Measurements from ENCODE around the gene POLK. TPM values are rescaled to one million over a fixed set of nuclear protein-coding genes. Genes with fewer than 3 reads are reported as not detected.
"Not testable (repeated sequence)": the region's sequence is repeated elsewhere in the genome, so short reads cannot be mapped to it uniquely, and the experiment has no call there.

POLK gene
- total RNA-seq, 2 experiments from 2014 or later, result 30.4 to 32.4 TPM

GRCh38 chr5:75521195-75521594, 9.5 kb downstream of the POLK start:
- ATAC-seq (no peak), DNase-seq (no peak)
- peaks cover 60% of the 10 kb centered on the region for H3K36me3 Mint-ChIP-seq
- CTCF ChIA-PET, result no interaction called here
- no peak overlapping the region for H3K4me3 Mint-ChIP-seq
- no peaks in the 10 kb centered on the region for H3K27me3 Mint-ChIP-seq
- H3K9me3 Mint-ChIP-seq (ENCODE audit: low read depth), result peaks cover 17% of the 10 kb centered on the region
- H3K27ac Mint-ChIP-seq, result no peak overlapping the region
- H3K4me1 Mint-ChIP-seq, result peaks cover 40% of the 10 kb centered on the region

GRCh38 chr5:75522025-75522424, 10.3 kb downstream of the POLK start:
- ATAC-seq, result no peak
- H3K9me3 Mint-ChIP-seq (ENCODE audit: low read depth), result peaks cover 17% of the 10 kb centered on the region
- DNase-seq, result no peak
- H3K27me3 Mint-ChIP-seq, result no peaks in the 10 kb centered on the region
- H3K4me3 Mint-ChIP-seq, result no peak overlapping the region
- peaks cover 57% of the 10 kb centered on the region for H3K36me3 Mint-ChIP-seq
- H3K4me1 Mint-ChIP-seq, result peaks cover 40% of the 10 kb centered on the region
- CTCF ChIA-PET, result no interaction called here
- no peak overlapping the region for H3K27ac Mint-ChIP-seq

- peaks cover 17% of the 10 kb centered on the region for H3K9me3 Mint-ChIP-seq (ENCODE audit: low read depth)
- ATAC-seq (no peak), DNase-seq (no peak)
- H3K4me1 Mint-ChIP-seq, result peaks cover 38% of the 10 kb centered on the region
- no peak overlapping the region for H3K4me3 Mint-ChIP-seq
- CTCF ChIA-PET, result no interaction called here
- H3K27me3 Mint-ChIP-seq, result no peaks in the 10 kb centered on the region
- H3K27ac Mint-ChIP-seq, result no peak overlapping the region
- H3K36me3 Mint-ChIP-seq, result peaks cover 55% of the 10 kb centered on the region
Measured at GRCh38 chr5:75522542-75522941, 10.9 kb downstream of the POLK start.

- ATAC-seq, result no peak
- DNase-seq, result no peak
- H3K4me1 Mint-ChIP-seq, result peaks cover 34% of the 10 kb centered on the region
- peaks cover 50% of the 10 kb centered on the region for H3K36me3 Mint-ChIP-seq
- peaks cover 17% of the 10 kb centered on the region for H3K9me3 Mint-ChIP-seq (ENCODE audit: low read depth)
- CTCF ChIA-PET, result no interaction called here
- no peaks in the 10 kb centered on the region for H3K27me3 Mint-ChIP-seq
- no peak overlapping the region for H3K27ac Mint-ChIP-seq
- H3K4me3 Mint-ChIP-seq, result no peak overlapping the region
Measured at GRCh38 chr5:75523275-75523674, 11.6 kb downstream of the POLK start.

- Mint-ChIP-seq H3K27ac (no peak overlapping the region), H3K4me3 (no peak overlapping the region), H3K4me1 (peaks cover 33% of the 10 kb centered on the region), H3K27me3 (no peaks in the 10 kb centered on the region), H3K36me3 (peaks cover 44% of the 10 kb centered on the region), H3K9me3 (ENCODE audit: low read depth) (peaks cover 17% of the 10 kb centered on the region)
- CTCF ChIA-PET, result interaction anchor here (1.1 kb wide), 1 partner anchor 12 kb away, joined by 4 read pairs; no protein-coding TSS in a partner anchor
- ATAC-seq, result no peak
- no peak for DNase-seq
Measured at GRCh38 chr5:75524071-75524470, 12.4 kb downstream of the POLK start.

- peaks cover 13% of the 10 kb centered on the region for H3K9me3 Mint-ChIP-seq (ENCODE audit: low read depth)
- H3K27me3 Mint-ChIP-seq, result no peaks in the 10 kb centered on the region
- no peak for DNase-seq
- peaks cover 28% of the 10 kb centered on the region for H3K4me1 Mint-ChIP-seq
- H3K36me3 Mint-ChIP-seq, result peaks cover 39% of the 10 kb centered on the region
- CTCF ChIA-PET, result interaction anchor here (1.1 kb wide), 1 partner anchor 12 kb away, joined by 4 read pairs; no protein-coding TSS in a partner anchor
- no peak overlapping the region for H3K27ac Mint-ChIP-seq
- ATAC-seq, result no peak
- no peak overlapping the region for H3K4me3 Mint-ChIP-seq
Measured at GRCh38 chr5:75524591-75524990, 12.9 kb downstream of the POLK start.

GRCh38 chr5:75525344-75525743, 13.7 kb downstream of the POLK start:
- Mint-ChIP-seq H3K4me1 (peaks cover 25% of the 10 kb centered on the region), H3K36me3 (peaks cover 37% of the 10 kb centered on the region), H3K9me3 (ENCODE audit: low read depth) (peaks cover 10% of the 10 kb centered on the region), H3K27me3 (no peaks in the 10 kb centered on the region), H3K4me3 (no peak overlapping the region), H3K27ac (no peak overlapping the region)
- CTCF ChIA-PET, result no interaction called here
- no peak for DNase-seq
- no peak for ATAC-seq

- Mint-ChIP-seq H3K9me3 (ENCODE audit: low read depth) (peaks cover 6% of the 10 kb centered on the region), H3K4me1 (peaks cover 25% of the 10 kb centered on the region), H3K27ac (no peak overlapping the region), H3K27me3 (no peaks in the 10 kb centered on the region), H3K4me3 (no peak overlapping the region), H3K36me3 (peaks cover 31% of the 10 kb centered on the region)
- DNase-seq (no peak), ATAC-seq (no peak)
- CTCF ChIA-PET, result no interaction called here
Measured at GRCh38 chr5:75526070-75526469, 14.4 kb downstream of the POLK start.

- CTCF ChIA-PET, result no interaction called here
- Mint-ChIP-seq H3K4me1 (peaks cover 14% of the 10 kb centered on the region), H3K36me3 (peaks cover 40% of the 10 kb centered on the region), H3K4me3 (no peak overlapping the region), H3K27ac (no peak overlapping the region), H3K27me3 (no peaks in the 10 kb centered on the region), H3K9me3 (ENCODE audit: low read depth) (peaks cover 5% of the 10 kb centered on the region)
- DNase-seq (no peak), ATAC-seq (no peak)
Measured at GRCh38 chr5:75529185-75529584, 17.5 kb downstream of the POLK start.

- H3K4me1 Mint-ChIP-seq, result no peaks in the 10 kb centered on the region
- peaks cover 49% of the 10 kb centered on the region for H3K36me3 Mint-ChIP-seq
- no peak for DNase-seq
- peaks cover 11% of the 10 kb centered on the region for H3K9me3 Mint-ChIP-seq (ENCODE audit: low read depth)
- no peak overlapping the region for H3K27ac Mint-ChIP-seq
- ATAC-seq, result no peak
- no peaks in the 10 kb centered on the region for H3K27me3 Mint-ChIP-seq
- CTCF ChIA-PET, result no interaction called here
- no peak overlapping the region for H3K4me3 Mint-ChIP-seq
Measured at GRCh38 chr5:75532190-75532589, 20.5 kb downstream of the POLK start.

GRCh38 chr5:75533716-75534115, 22.0 kb downstream of the POLK start:
- CTCF ChIA-PET, result interaction anchor here (1.0 kb wide), 1 partner anchor 18 kb away, joined by 3 read pairs; no protein-coding TSS in a partner anchor
- H3K4me3 Mint-ChIP-seq, H3K27me3 Mint-ChIP-seq, H3K27ac Mint-ChIP-seq, ATAC-seq, H3K4me1 Mint-ChIP-seq, DNase-seq: not testable (repeated sequence)
- Mint-ChIP-seq H3K36me3 (peaks cover 51% of the 10 kb centered on the region), H3K9me3 (ENCODE audit: low read depth) (peaks cover 11% of the 10 kb centered on the region)

- Mint-ChIP-seq H3K27me3 (no peaks in the 10 kb centered on the region), H3K27ac (no peak overlapping the region), H3K36me3 (peaks cover 50% of the 10 kb centered on the region), H3K4me1 (no peaks in the 10 kb centered on the region), H3K4me3 (no peak overlapping the region), H3K9me3 (ENCODE audit: low read depth) (peaks cover 11% of the 10 kb centered on the region)
- no peak for ATAC-seq
- DNase-seq, result no peak
- CTCF ChIA-PET, result no interaction called here
Measured at GRCh38 chr5:75534734-75535133, 23.0 kb downstream of the POLK start.

GRCh38 chr5:75536147-75536546, 24.5 kb downstream of the POLK start:
- Mint-ChIP-seq H3K36me3 (peaks cover 52% of the 10 kb centered on the region), H3K27me3 (no peaks in the 10 kb centered on the region), H3K27ac (no peak overlapping the region), H3K4me3 (no peak overlapping the region), H3K9me3 (ENCODE audit: low read depth) (peaks cover 11% of the 10 kb centered on the region), H3K4me1 (no peaks in the 10 kb centered on the region)
- no peak for ATAC-seq
- CTCF ChIA-PET, result no interaction called here
- no peak for DNase-seq

- H3K27ac Mint-ChIP-seq, result no peak overlapping the region
- H3K9me3 Mint-ChIP-seq (ENCODE audit: low read depth), result peaks cover 11% of the 10 kb centered on the region
- no peaks in the 10 kb centered on the region for H3K27me3 Mint-ChIP-seq
- CTCF ChIA-PET, result no interaction called here
- H3K36me3 Mint-ChIP-seq, result peaks cover 49% of the 10 kb centered on the region
- ATAC-seq (no peak), DNase-seq (no peak)
- H3K4me3 Mint-ChIP-seq, result no peak overlapping the region
- no peaks in the 10 kb centered on the region for H3K4me1 Mint-ChIP-seq
Measured at GRCh38 chr5:75536694-75537360, 25.1 kb downstream of the POLK start.

Data from activated CD8-positive, alpha-beta memory T cell treated with anti-CD3 and anti-CD28 coated beads, Interleukin-2, amount 10 ng/mL, durations not matched to agents 7 days and 5 days (primary cell).